Transverse colon (tissue), 3 donors: ENCODE measurements around the gene INO80B.

Source experiments
- POLR2A ChIP-seq: fragments of 450-650 bp; IDR thresholded peaks from one replicate; pipeline ENCODE4 v1.6.1; 2016; ENCODE audit warnings: antibody characterized with exemption, mild to moderate bottlenecking, moderate library complexity
- TF ChIP-seq, protein P1 (sequence below), 5 experiments: fragments of 200-600 bp in 3 of 5; fragments of 450-650 bp in 2 of 5; sonication (generic) in 3 of 5; IDR thresholded peaks; 1 replicate in 2 of 5; 2 replicates in 3 of 5; pipeline ENCODE4 v1.5.1; 2016 to 2017; ENCODE audit warnings: antibody characterized with exemption in 5 of 5, inconsistent platforms in 3 of 5, mild to moderate bottlenecking in 2 of 5, moderate library complexity in 1 of 5

DNA sequence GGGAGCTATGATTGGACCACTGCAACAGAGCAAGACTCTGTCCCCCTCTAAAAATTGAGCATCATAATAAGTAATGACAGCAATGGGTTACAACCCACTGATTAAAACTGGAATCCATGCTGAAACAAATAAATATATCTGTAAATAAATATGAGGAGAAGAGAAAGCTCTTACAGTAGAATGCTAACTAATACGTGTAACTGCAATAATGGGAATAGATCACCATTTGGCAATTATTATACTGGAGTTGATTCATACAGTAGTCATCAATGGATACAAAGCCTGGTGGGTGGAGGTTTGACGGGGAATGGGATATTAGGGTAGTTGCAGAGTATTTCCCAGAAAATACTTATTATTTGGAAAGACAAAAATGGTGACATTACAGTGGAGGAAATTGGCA, 6.1 kb upstream of the INO80B start:
- TF ChIP-seq, protein P1, sequence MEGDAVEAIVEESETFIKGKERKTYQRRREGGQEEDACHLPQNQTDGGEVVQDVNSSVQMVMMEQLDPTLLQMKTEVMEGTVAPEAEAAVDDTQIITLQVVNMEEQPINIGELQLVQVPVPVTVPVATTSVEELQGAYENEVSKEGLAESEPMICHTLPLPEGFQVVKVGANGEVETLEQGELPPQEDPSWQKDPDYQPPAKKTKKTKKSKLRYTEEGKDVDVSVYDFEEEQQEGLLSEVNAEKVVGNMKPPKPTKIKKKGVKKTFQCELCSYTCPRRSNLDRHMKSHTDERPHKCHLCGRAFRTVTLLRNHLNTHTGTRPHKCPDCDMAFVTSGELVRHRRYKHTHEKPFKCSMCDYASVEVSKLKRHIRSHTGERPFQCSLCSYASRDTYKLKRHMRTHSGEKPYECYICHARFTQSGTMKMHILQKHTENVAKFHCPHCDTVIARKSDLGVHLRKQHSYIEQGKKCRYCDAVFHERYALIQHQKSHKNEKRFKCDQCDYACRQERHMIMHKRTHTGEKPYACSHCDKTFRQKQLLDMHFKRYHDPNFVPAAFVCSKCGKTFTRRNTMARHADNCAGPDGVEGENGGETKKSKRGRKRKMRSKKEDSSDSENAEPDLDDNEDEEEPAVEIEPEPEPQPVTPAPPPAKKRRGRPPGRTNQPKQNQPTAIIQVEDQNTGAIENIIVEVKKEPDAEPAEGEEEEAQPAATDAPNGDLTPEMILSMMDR (IDR thresholded peaks at IDR 0.05): no peak
- no peak for TF ChIP-seq POLR2A
